Astrocyte (in vitro differentiated cells and primary cell): Measurements from ENCODE around the gene PARG.

Source experiments
- EZH2 ChIP-seq: IDR thresholded peaks from 2 replicates; pipeline ENCODE4 v1.6.1; 2012; ENCODE audit warnings: mild to moderate bottlenecking, low read length, inconsistent platforms; ENCODE audit not compliant: insufficient read depth
- TF ChIP-seq, protein P1 (sequence below): IDR thresholded peaks from 2 replicates; pipeline ENCODE4 v1.5.1; 2011; ENCODE audit warnings: low read depth, mild to moderate bottlenecking, inconsistent platforms, low read length, moderate library complexity; ENCODE audit not compliant: insufficient read depth

DNA sequence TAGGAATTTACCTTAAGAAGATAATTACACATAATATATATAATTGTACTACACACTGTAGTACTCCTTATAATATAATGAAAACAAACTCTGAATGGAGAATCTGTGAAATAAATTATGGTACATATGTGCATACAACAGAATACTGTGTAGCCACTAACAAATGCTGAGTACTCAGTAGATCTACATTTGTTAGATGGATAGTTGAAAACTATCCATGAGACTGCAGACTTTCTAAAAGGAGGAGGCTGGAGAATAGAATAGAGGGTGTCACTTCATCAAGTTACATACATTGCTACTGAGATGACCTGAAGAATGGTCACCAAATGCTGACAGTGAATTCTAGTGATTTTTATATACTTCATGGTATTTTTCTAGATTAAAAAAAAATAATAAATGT is 111.0 kb downstream of the PARG start:
- TF ChIP-seq, protein P1, sequence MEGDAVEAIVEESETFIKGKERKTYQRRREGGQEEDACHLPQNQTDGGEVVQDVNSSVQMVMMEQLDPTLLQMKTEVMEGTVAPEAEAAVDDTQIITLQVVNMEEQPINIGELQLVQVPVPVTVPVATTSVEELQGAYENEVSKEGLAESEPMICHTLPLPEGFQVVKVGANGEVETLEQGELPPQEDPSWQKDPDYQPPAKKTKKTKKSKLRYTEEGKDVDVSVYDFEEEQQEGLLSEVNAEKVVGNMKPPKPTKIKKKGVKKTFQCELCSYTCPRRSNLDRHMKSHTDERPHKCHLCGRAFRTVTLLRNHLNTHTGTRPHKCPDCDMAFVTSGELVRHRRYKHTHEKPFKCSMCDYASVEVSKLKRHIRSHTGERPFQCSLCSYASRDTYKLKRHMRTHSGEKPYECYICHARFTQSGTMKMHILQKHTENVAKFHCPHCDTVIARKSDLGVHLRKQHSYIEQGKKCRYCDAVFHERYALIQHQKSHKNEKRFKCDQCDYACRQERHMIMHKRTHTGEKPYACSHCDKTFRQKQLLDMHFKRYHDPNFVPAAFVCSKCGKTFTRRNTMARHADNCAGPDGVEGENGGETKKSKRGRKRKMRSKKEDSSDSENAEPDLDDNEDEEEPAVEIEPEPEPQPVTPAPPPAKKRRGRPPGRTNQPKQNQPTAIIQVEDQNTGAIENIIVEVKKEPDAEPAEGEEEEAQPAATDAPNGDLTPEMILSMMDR = no peak
- no peak for TF ChIP-seq EZH2
